ENCODE results near the gene CIB4.

GRCh38 chr2:26532301-26533250, 108.6 kb downstream of the CIB4 start:
- TF ChIP-seq, protein P1, sequence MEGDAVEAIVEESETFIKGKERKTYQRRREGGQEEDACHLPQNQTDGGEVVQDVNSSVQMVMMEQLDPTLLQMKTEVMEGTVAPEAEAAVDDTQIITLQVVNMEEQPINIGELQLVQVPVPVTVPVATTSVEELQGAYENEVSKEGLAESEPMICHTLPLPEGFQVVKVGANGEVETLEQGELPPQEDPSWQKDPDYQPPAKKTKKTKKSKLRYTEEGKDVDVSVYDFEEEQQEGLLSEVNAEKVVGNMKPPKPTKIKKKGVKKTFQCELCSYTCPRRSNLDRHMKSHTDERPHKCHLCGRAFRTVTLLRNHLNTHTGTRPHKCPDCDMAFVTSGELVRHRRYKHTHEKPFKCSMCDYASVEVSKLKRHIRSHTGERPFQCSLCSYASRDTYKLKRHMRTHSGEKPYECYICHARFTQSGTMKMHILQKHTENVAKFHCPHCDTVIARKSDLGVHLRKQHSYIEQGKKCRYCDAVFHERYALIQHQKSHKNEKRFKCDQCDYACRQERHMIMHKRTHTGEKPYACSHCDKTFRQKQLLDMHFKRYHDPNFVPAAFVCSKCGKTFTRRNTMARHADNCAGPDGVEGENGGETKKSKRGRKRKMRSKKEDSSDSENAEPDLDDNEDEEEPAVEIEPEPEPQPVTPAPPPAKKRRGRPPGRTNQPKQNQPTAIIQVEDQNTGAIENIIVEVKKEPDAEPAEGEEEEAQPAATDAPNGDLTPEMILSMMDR (IDR thresholded peaks at IDR 0.05) = no peak
- no peak for TF ChIP-seq POLR2A (IDR thresholded peaks at IDR 0.05)
